Fibroblast of peridontal ligament (primary cell): ENCODE results near the gene PODN.

ENCODE experiments used
- DNase-seq: peaks from one replicate; pipeline ENCODE4 v3.0.0-alpha.2; 2010; ENCODE audit errors: extremely low read depth

PODN gene

GRCh38 chr1:53061859-53062707 is at the start of gene PODN:
Gene PODN, plus strand, starts transcription at chr1:53062213. Its CDS starts 7,643 bp downstream, at chr1:53069856.
- peak; percentile 30 for DNase-seq

- DNase-seq: peak; percentile 88
These were observed 47.1 kb upstream of the PODN start for GRCh38 chr1:53014791-53015507.

- no peak for DNase-seq
These were observed 46.5 kb upstream of the PODN start for GRCh38 chr1:53015508-53015860.

DNA sequence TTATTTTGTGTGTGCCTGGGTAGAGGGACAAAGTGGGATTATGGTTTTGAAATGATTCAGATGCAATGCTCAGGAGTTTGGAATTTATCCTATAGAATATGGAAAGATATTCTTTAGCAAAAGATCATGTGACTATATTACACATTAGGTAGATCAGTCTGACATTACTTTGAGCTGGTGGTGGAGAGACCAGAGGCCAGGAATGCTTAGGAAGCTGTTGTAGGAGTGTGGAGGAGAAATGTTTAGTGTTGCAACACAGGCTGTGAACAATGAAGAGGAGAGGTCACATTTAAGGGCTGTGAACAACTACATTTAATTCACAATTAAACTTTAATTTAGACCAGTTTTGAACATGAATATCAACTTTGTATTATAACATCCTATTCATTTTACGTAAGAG is 45.3 kb upstream of the PODN start:
- no peak for DNase-seq

DNA sequence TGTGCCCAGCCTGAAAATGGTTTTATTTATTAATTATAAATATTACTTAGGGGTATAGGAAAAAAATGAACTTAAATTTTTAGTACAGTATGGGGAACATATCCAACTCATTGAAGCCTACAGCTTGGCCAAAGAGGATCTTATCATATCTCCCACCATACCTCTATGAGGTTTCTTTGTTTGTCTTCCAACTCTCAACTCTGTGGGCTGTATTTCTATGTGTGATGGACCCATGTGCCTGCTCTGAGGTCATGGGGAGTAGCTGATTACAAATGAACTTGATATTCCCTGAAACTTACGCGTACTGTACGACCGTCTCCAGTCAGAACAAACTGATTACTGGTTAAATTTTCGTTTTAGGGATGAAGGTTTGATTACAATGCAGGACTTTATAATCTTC is 41.4 kb upstream of the PODN start:
- no peak for DNase-seq

DNA sequence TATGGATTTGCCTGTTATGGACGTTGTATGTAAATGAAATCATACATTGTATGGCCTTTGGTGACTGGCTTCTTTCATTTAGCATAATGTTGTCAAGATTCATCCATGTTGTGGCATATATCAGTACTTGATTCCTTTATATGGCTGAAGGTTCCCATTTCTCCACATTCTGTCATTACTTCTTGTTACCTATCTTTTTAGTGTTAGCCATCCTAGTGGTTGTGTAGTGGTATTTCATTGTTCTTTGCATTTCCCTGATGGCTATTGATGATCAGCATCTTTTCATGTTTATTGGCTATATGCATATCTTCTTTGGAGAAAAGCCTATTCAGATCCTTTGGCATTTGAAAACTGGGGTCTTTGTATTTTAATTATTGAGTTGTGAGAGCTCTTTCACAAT is 39.8 kb upstream of the PODN start:
- DNase-seq: no peak

- DNase-seq: no peak
These were observed 38.5 kb upstream of the PODN start for GRCh38 chr1:53023546-53023945.

DNA sequence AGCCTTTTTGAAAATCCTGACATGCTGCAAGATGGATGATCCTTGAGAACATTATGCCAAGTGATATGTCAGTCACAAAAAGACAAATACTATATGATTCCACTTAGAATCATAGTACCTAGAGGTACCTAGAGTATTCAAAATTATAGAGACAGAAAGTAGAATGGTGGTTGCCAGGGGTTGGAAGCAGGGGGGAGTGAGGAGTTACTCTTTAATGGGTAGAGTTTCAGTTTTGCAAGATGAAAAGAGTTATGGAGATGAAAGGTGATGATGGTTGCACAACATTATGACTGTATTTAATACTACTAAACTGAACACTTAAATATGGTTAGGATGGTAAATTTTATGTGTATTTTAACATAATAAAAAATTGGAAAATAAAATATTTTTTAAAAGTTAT is 37.9 kb upstream of the PODN start:
- DNase-seq: no peak

DNA sequence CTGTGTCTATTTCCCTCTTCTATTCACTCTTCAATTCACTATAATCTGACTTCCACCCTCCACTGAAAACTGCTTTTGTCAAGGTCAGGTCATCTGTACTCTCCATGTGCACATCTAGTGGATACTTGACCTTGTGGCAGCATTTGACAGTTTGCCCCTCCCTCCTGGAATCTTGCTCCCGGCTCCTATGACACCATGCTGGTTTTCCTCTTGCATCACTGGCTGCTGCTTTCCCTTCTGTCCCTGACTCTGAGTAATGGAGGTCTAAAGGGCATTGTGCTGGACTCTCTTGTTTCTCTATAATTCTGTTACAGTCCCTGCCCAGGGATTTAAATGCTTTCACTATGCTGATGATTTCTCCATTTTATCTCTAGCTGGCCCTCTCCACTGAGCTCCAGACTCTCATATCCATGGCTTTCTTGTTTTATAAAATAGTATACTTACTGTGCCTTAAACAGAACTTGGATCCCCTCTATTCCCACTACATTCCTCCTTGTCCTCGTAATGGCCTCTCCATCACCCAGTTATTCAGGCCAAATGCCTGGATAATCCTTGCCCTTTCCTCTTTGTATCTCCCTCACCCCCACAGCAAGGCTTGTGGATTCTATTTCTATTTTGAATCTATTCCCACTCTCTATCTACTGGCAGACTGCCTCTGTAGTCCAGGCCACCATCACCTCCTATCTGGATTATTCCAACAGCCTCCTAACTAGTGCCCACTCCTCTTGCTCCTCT is 36.8 kb upstream of the PODN start:
- DNase-seq: peak; percentile 85

DNA sequence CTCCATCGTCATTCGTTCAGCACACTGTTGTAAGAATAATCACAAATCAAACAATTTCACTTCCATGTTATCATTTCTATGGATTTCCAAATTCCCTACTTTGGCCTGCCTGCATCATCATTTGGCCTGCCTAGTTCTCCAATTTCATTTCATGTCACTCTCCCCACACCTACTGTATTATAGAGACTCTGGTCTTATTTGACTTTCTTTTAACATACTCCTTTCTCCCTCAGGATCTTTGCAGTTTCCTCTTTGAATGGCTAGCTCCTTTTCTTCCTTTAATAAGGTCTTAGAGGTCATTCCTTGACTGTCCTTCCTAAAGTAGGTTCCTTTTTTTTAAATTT is 36.3 kb upstream of the PODN start:
- DNase-seq: peak; percentile 13

- DNase-seq: no peak
These were observed 35.8 kb upstream of the PODN start for GRCh38 chr1:53026254-53026653.

DNA sequence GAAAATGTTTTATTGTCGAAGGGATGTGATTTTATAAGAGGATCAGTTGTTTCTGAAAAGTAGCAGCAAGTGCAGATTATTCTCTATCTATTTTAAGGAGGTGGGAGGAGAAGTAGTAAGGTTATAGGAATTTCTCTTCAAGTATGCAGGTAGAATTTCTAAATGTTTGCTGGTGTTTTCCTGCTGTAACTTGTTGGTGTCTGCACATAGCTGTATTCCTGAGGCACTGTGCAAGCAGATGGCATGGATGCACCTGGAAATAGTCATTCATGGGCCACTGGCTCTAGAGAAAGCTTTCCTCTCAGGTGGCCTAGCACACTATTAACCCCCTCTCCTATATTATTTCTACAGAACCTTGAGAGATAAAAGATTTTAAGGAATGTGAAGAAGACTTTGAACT is 30.3 kb upstream of the PODN start:
- DNase-seq: no peak

GRCh38 chr1:53037159-53037558 is 24.9 kb upstream of the PODN start:
- DNase-seq: no peak

- no peak for DNase-seq
These were observed 23.4 kb upstream of the PODN start for GRCh38 chr1:53038566-53038965.

GRCh38 chr1:53043271-53043670 is 18.7 kb upstream of the PODN start:
- DNase-seq: peak; percentile 90

DNA sequence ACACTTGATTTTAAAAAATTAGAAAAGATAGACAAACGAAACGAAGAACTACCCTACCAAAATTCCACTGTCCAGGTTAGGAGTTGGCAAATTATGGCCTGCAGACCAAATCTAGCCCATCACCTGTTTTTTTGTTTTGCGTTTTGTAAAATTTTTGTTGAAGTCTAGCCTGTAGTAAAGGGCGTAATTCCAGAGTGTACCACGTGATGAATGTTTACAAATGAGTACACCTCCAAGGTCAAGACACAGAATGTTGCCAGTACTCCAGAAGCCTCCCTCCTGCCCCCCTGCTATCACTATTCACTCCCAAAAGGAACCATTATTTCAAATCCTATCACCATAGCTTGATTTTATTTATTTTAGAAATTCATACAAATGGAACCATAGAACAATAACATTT is 17.1 kb upstream of the PODN start:
- DNase-seq: no peak

- no peak for DNase-seq
These were observed 15.1 kb upstream of the PODN start for GRCh38 chr1:53046930-53047329.

DNA sequence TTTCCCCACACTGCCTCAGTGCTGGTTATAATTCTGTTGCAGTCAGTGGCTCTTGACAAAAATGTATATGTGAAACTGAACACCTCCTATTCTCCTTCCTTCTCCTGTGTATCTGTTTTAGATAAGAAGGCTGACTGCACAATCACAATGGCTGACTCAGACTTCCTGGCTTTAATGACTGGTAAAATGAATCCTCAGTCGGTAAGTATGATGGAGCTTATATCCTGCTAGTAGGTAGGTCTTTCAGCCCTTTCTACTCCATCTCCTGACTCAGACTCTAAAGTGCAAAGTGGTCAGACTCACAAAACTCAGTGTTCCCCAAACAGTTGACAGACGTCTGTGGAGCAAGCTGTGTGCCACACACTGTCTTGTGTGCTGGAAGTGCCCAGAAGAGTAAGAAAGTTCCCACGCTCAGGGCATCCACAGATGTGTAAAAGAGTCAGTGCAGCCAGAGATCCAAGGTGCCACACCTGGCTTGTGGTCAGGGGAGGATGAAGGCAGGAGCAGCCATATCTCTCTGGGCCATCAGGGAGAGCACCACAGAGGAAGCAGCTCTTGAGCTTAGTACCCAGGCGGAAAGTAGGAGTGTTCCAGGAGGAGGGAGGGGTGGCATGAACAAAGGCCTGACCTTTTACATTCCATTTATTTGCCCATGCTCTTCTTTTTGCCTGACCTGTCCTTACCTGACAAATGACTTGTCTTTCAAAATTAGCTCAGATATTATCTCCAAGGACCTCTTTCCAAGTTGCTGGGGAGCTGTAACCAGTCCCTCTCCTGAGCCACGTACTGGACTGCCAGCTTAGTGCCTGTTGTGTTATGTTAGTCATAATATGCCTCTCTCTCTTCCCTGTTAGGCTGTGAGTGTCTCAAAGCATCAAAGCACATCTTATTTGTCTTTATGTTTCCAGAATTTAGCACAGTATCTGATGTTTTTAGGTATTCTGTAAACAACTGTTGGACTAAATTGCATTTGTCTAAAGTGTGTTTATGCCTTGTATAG is 14.0 kb upstream of the PODN start:
- DNase-seq: peak; percentile 52

DNA sequence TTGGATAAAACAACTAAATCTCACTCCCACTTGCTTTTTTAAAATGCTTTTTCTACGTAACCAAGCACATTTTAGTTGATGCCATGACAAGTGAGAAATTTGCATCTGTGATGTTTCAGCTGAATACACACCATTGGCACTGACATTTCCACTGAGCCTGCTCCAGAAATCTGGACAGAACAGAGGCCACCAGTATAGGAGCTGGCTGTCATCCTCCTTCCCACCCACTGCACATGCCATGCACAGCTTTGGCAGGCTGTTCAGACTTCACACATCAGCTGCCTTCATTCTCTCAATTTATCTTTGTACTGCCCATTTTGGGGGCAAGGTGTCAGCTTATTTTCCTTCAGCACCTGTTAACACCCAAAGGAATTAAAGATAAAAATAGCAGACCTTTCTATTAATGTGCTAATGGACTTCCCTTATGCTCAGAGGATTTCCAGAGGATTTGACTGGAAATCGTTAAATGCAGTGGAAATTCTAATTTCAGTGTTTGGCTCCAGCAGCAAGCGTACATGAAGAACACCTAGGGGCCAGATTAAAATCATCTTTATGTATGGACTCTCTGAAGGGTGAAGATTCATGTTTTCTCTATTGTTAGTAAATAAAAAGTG is 12.9 kb upstream of the PODN start:
- no peak for DNase-seq

- DNase-seq: no peak
These were observed 12.4 kb upstream of the PODN start for GRCh38 chr1:53049574-53049967.

DNA sequence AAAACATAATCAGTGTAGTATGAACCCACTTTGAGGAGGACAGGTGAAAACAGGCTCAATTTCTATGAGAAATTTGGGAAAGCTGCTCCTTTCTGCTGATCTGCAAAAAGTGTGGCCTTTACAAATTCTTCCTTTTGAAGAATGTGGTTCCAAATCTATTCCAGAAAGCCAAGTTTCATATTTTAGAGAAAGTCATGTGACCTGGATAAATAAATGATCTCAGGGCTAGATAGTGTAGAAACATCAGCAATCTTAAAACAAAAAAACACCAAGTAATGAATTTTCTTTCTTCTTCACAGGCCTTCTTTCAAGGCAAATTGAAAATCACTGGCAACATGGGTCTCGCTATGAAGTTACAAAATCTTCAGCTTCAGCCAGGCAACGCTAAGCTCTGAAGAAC is 11.7 kb upstream of the PODN start:
- peak; percentile 58 for DNase-seq
